ENCODE data around the gene CAPN9. TPM values are rescaled to one million over a fixed set of nuclear protein-coding genes. Genes with fewer than 3 reads are reported as not detected.

Gene CAPN9
- total RNA-seq, 1 donor from 2014 or later, result 26.6 TPM

DNA sequence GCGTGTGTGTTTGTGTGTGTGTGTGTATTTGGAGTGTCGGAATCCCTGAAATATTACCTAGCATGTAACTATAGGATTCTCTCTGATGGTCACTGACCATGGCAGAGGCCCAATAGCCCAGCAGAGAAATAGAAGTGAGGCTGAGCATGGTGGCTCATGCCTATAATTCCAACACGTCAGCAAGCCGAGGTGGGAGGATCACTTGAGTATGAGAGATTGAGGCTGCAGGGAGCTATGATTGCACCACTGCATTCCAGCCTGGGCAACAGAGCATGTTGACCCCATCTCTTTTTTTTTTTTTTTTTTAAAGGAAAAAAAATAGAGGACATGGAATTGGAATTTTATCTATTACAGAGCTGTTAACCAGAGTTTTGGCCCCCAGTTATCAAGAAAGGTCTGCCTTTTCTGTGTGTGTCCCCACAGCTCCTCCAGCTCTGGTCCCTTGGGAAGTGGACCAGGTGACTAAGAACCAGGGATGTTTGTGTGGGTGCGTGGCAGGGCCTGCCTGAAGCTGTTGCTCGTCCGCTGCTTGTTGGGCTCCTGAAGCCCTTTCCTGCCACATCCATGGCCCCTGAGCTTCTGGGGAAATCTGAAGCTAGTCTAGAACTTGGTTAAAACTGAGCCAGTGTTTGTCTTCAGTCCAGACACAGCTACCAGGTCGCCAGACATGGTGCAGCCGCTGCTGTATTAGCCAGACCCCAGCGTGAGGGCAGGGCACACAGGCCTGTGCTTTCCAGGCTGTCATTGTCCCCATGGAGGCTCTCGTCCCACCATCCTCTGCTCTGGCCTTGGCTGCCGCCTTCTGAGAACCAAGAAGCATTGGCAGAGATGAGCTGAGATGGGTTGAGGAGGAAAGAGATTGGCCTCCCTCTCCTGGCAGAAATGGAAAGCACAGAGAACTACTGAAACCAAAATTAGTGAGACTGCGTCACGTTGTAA is 25.5 kb downstream of the CAPN9 start:
- TF ChIP-seq CTCF (IDR thresholded peaks at IDR 0.05), result peak; percentile 39
- Histone ChIP-seq H3K27ac (peak overlapping the region; percentile 25), H3K9me3 (no peaks in the 10 kb centered on the region), H3K36me3 (no peaks in the 10 kb centered on the region), H3K27me3 (ENCODE audit: low read depth) (no peaks in the 10 kb centered on the region), H3K4me1 (peaks cover 7% of the 10 kb centered on the region), H3K4me3 (no peak overlapping the region)
- intact Hi-C loops (cut with DNase I), result no loop called here
- DNase-seq (no peak), ATAC-seq (peak; percentile 45 to 57)

DNA sequence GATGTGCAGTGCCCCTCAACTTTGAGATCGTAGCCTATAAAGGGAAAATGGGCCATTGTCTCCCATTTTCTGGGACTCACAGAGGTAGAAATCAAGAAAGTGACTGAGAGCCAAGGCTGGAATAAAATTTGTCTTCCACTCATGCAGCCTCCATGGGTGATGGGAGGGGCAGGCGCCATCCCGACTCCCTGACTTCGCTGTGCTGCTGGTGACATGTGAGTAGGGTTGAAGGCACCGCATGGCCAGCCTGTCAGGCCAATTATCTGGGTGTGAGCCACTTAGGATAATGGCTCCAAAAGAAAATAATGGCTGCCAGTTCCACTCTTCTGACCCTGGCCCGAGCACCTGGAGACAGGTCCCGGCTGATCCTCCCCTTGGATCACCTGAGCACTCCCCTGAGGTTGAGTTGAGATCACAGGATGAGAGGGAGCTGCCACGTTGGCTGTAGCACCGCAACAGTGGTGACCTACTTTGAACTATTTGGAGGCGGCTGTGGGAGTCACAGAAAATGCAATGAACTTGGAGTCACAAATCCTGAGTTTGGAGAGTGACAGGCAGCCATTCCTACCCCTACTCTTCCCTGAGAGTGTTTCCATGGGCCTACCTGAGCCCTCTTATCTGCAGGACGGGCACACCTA is 26.3 kb downstream of the CAPN9 start:
- H3K9me3 ChIP-seq, result no peaks in the 10 kb centered on the region
- no peak for TF ChIP-seq CTCF (IDR thresholded peaks at IDR 0.05)
- H3K36me3 ChIP-seq, result no peaks in the 10 kb centered on the region
- intact Hi-C loops (cut with DNase I), result no loop called here
- DNase-seq (no peak), ATAC-seq (no peak)
- no peak overlapping the region for H3K27ac ChIP-seq
- no peaks in the 10 kb centered on the region for H3K27me3 ChIP-seq (ENCODE audit: low read depth)
- peaks cover 7% of the 10 kb centered on the region for H3K4me1 ChIP-seq
- no peak overlapping the region for H3K4me3 ChIP-seq

GRCh38 chr1:230778916-230779590 is 31.9 kb downstream of the CAPN9 start:
- Histone ChIP-seq H3K27me3 (ENCODE audit: low read depth) (no peaks in the 10 kb centered on the region), H3K9me3 (no peaks in the 10 kb centered on the region), H3K4me3 (no peak overlapping the region), H3K27ac (no peak overlapping the region), H3K4me1 (no peaks in the 10 kb centered on the region), H3K36me3 (no peaks in the 10 kb centered on the region)
- TF ChIP-seq CTCF (IDR thresholded peaks at IDR 0.05), result no peak
- intact Hi-C loops (cut with DNase I), result no loop called here
- DNase-seq, result no peak
- ATAC-seq, result no peak

DNA sequence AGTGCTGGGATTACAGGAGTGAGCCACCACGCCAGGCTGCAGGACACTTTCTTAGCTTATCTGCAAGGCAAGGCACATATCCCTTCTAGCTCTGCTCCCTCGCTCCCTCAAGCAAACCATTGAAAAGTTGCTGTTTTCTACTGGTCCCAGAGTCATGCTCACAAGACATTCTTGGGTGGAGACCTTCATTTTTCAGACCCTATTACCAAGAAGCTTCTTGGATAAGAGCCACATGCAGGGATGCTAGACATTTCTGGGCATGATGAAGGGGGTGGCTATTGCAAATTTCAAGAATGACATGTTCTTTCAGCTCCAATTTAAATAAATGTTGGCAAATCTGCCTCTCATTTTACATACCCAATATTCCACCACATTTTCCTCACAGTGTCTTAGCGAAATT is 33.9 kb downstream of the CAPN9 start:
- H3K36me3 ChIP-seq, result no peaks in the 10 kb centered on the region
- no peaks in the 10 kb centered on the region for H3K4me1 ChIP-seq
- H3K9me3 ChIP-seq, result no peaks in the 10 kb centered on the region
- intact Hi-C loops (cut with DNase I), result no loop called here
- H3K4me3 ChIP-seq, result no peak overlapping the region
- H3K27ac ChIP-seq, result no peak overlapping the region
- no peaks in the 10 kb centered on the region for H3K27me3 ChIP-seq (ENCODE audit: low read depth)
- DNase-seq, result no peak
- no peak for ATAC-seq
- TF ChIP-seq CTCF (IDR thresholded peaks at IDR 0.05), result no peak

- Histone ChIP-seq H3K27ac (no peak overlapping the region), H3K36me3 (no peaks in the 10 kb centered on the region), H3K4me1 (no peaks in the 10 kb centered on the region), H3K27me3 (ENCODE audit: low read depth) (no peaks in the 10 kb centered on the region), H3K9me3 (no peaks in the 10 kb centered on the region), H3K4me3 (no peak overlapping the region)
- intact Hi-C loops (cut with DNase I), result no loop called here
- DNase-seq (no peak), ATAC-seq (no peak)
- TF ChIP-seq CTCF (IDR thresholded peaks at IDR 0.05), result no peak
Observed at GRCh38 chr1:230781594-230781993, 34.4 kb downstream of the CAPN9 start.
